Endothelial cell of umbilical vein (primary cell): ENCODE results near the gene DUSP22.

ENCODE experiments used
- EZH2 ChIP-seq: IDR thresholded peaks from 2 replicates; pipeline ENCODE4 v1.6.1; 2012; ENCODE audit warnings: borderline replicate concordance, low read depth, mild to moderate bottlenecking, moderate library complexity, low read length, inconsistent platforms; ENCODE audit not compliant: severe bottlenecking
- MYC ChIP-seq: IDR thresholded peaks from one replicate; pipeline ENCODE4 v1.6.1; 2011; ENCODE audit warnings: mild to moderate bottlenecking, low read depth, low read length
- POLR2A ChIP-seq: IDR thresholded peaks from 2 replicates; pipeline ENCODE4 v1.6.1; 2012; ENCODE audit warnings: low read depth, mild to moderate bottlenecking, control low read depth, low read length
- TF ChIP-seq, protein P1 (sequence below), 2 donors: IDR thresholded peaks; 1 replicate in 1 of 2; 2 replicates in 1 of 2; pipeline ENCODE4 v1.5.1; 2011; ENCODE audit warnings: low read length in 2 of 2, mild to moderate bottlenecking in 2 of 2, moderate library complexity in 2 of 2, control low read depth in 1 of 2, inconsistent platforms in 1 of 2, low read depth in 1 of 2; ENCODE audit not compliant: insufficient read depth in 1 of 2; ENCODE audit errors: extremely low read depth in 1 of 2

DNA sequence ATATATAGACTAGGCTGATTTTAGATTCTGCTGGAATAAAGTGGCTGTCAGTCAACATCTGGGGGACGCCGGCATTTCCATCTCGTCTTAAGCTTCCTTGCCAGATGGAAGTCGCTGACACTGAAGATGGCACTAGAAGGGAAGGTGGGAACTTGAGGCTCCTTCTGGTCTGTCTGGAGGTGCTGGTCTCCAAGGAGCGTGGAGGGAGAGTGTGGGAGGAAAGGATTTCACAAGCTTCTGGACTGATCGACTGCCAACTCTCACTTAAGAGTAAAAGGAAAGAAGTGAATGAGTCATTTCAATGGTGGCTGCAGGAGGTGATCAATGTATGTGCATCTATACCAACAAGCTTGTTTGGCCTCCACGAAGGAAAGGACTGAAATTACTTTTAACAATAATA is 40.4 kb downstream of the DUSP22 start:
- no peak for TF ChIP-seq EZH2
- TF ChIP-seq POLR2A: no peak
- TF ChIP-seq MYC: no peak
- TF ChIP-seq, protein P1, sequence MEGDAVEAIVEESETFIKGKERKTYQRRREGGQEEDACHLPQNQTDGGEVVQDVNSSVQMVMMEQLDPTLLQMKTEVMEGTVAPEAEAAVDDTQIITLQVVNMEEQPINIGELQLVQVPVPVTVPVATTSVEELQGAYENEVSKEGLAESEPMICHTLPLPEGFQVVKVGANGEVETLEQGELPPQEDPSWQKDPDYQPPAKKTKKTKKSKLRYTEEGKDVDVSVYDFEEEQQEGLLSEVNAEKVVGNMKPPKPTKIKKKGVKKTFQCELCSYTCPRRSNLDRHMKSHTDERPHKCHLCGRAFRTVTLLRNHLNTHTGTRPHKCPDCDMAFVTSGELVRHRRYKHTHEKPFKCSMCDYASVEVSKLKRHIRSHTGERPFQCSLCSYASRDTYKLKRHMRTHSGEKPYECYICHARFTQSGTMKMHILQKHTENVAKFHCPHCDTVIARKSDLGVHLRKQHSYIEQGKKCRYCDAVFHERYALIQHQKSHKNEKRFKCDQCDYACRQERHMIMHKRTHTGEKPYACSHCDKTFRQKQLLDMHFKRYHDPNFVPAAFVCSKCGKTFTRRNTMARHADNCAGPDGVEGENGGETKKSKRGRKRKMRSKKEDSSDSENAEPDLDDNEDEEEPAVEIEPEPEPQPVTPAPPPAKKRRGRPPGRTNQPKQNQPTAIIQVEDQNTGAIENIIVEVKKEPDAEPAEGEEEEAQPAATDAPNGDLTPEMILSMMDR (IDR thresholded peaks at IDR 0.05; ENCODE audit: extremely low read depth in 1 of 2, insufficient read depth in 1 of 2, low read depth in 1 of 2, low read length in 2 of 2): no peak
